ENCODE measurements around the gene SSUH2.

SSUH2 gene

GRCh38 chr3:8621141-8621540, 23.5 kb downstream of the SSUH2 start:
- H3K4me3 ChIP-seq (replicated peaks; ENCODE audit: low read depth, low read length), result no peak overlapping the region
- no peak for TF ChIP-seq CTCF (IDR thresholded peaks at IDR 0.05; ENCODE audit: low read depth, low read length, missing control alignments)
- no peak for DNase-seq (ENCODE audit: extremely low read depth, low read depth)

GRCh38 chr3:8619548-8619947, 25.1 kb downstream of the SSUH2 start:
- no peak for TF ChIP-seq CTCF (IDR thresholded peaks at IDR 0.05; ENCODE audit: low read depth, low read length, missing control alignments)
- H3K4me3 ChIP-seq (replicated peaks; ENCODE audit: low read depth, low read length), result no peak overlapping the region
- DNase-seq (ENCODE audit: extremely low read depth, low read depth), result no peak

- TF ChIP-seq CTCF (IDR thresholded peaks at IDR 0.05; ENCODE audit: low read depth, low read length, missing control alignments), result no peak
- DNase-seq (ENCODE audit: extremely low read depth, low read depth), result no peak
- H3K4me3 ChIP-seq (replicated peaks; ENCODE audit: low read depth, low read length), result no peak overlapping the region
Observed at GRCh38 chr3:8618950-8619349, 25.6 kb downstream of the SSUH2 start.

- TF ChIP-seq CTCF (IDR thresholded peaks at IDR 0.05; ENCODE audit: low read depth, low read length, missing control alignments), result no peak
- H3K4me3 ChIP-seq (replicated peaks; ENCODE audit: low read depth, low read length), result no peak overlapping the region
- no peak for DNase-seq (ENCODE audit: extremely low read depth, low read depth)
Observed at GRCh38 chr3:8617921-8618320, 26.7 kb downstream of the SSUH2 start.

GRCh38 chr3:8610951-8611350, 33.6 kb downstream of the SSUH2 start:
- H3K4me3 ChIP-seq (replicated peaks; ENCODE audit: low read depth, low read length), result no peak overlapping the region
- DNase-seq (ENCODE audit: extremely low read depth, low read depth), result no peak
- TF ChIP-seq CTCF (IDR thresholded peaks at IDR 0.05; ENCODE audit: low read depth, low read length, missing control alignments), result no peak

GRCh38 chr3:8608791-8609467, 35.7 kb downstream of the SSUH2 start:
- no peak for TF ChIP-seq CTCF (IDR thresholded peaks at IDR 0.05; ENCODE audit: low read depth, low read length, missing control alignments)
- DNase-seq (ENCODE audit: extremely low read depth, low read depth), result no peak
- no peak overlapping the region for H3K4me3 ChIP-seq (replicated peaks; ENCODE audit: low read depth, low read length)
